Rectal smooth muscle tissue (tissue), 1 donor: ENCODE results near the gene HTN1.
"Not testable (repeated sequence)": the region's sequence is repeated elsewhere in the genome, so short reads cannot be mapped to it uniquely, and the experiment has no call there.

Experiments used
- H3K27ac ChIP-seq: one replicate; pipeline ENCODE4 v1.7.0; 2013; ENCODE audit warnings: low read depth, low read length, inconsistent platforms
- H3K27me3 ChIP-seq: one replicate; pipeline ENCODE4 v1.7.0; 2013; ENCODE audit warnings: low read length; ENCODE audit not compliant: control insufficient read depth, insufficient read depth
- H3K36me3 ChIP-seq: one replicate; pipeline ENCODE4 v1.7.0; 2013; ENCODE audit warnings: low read length; ENCODE audit not compliant: control insufficient read depth, insufficient read depth
- H3K4me1 ChIP-seq: one replicate; pipeline ENCODE4 v1.7.0; 2013; ENCODE audit warnings: low read length; ENCODE audit not compliant: control insufficient read depth, insufficient read depth
- H3K4me3 ChIP-seq: one replicate; pipeline ENCODE4 v1.7.0; 2013; ENCODE audit warnings: low read length
- H3K9ac ChIP-seq: one replicate; pipeline ENCODE4 v1.7.0; 2013; ENCODE audit warnings: low read length

The HTN1 gene

DNA sequence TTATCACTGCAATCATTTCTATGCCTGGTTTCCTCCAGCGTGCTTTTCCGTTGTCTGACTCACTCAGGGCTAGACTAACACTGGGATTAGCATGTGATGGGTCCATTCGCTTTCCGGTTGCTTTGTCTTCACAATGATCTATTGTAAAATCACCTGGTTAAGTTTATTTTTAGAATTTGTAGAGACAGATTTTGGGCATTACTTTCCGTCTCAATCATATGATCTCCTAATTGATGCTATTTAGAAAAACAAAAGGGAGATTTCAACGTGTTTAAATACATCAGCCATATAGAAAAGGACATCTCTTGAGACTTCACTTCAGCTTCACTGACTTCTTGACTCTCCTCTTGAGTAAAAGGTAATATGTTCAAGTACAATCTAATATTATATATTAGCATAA lies at the start of gene HTN1:
Gene HTN1 (plus strand): TSS at position 301 of the 400 bp plus-strand sequence. CDS start 2,639 bp downstream, outside the sequence.
- H3K27ac ChIP-seq, H3K4me1 ChIP-seq, H3K36me3 ChIP-seq, H3K4me3 ChIP-seq, H3K27me3 ChIP-seq, H3K9ac ChIP-seq: not testable (repeated sequence)

DNA sequence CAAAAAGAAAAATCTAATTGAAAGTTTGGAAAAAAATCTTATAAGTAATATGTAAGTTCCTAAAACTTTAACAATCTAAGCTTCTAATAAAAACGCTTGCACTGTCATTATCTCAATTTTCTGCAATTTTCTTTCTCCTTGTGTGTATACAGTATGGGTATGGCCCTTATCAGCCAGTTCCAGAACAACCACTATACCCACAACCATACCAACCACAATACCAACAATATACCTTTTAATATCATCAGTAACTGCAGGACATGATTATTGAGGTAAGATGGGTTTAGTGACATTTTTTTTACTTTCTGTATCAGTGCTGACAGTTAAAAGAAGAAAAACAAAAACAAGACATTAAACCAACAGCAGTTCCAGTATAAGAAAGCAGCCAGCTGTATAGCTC lies 49.5 kb upstream of the HTN1 start:
- no peaks in the 10 kb centered on the region for H3K27me3 ChIP-seq

DNA sequence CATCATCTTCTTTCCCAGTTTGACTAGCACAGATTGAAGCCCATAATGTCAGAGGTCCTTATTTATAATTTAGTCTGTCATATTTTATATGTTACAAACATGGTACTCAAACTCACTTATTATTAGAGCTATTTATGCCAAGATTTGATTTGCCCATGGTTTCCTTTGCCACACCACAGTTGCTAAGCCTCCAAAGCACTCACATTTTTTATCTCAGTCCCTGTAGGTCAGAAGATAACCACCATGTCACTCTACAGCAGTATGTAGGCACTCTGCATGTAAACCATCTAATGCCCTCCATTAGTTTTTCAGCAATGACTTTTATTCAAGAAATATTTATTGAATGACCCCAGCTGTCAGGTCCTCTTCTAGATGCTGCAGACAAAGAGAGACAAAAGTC lies 47.7 kb upstream of the HTN1 start:
- Histone ChIP-seq H3K4me3 (no peak overlapping the region), H3K36me3 (no peaks in the 10 kb centered on the region), H3K4me1 (no peaks in the 10 kb centered on the region), H3K9ac (no peak overlapping the region), H3K27me3 (no peaks in the 10 kb centered on the region), H3K27ac (no peak overlapping the region)

More for the DNA sequence above, 49.5 kb upstream of the HTN1 start:
- no peak overlapping the region for H3K4me3 ChIP-seq
- H3K27ac ChIP-seq, result no peak overlapping the region
- H3K9ac ChIP-seq, result no peak overlapping the region
- no peaks in the 10 kb centered on the region for H3K36me3 ChIP-seq
- H3K4me1 ChIP-seq, result no peaks in the 10 kb centered on the region

DNA sequence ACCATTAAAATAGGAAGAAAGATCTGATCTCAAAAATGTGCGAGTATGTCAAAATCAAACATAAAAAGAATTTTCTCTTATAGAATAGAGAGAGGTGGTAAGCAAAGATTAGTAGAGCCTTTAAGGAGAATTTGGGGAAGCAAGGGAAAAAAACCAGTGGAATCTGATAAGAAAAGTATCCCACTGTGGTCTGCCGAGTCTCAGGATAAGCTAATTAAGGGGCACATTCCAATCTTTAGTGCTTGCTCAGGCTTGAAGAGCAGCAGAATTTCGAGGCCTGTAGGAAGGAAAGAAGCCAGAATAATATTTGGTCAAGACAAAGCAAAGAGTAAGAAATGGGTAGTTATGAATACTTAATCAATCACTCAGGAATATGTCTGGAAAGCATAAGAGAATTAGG lies 41.5 kb upstream of the HTN1 start:
- Histone ChIP-seq H3K4me3 (no peak overlapping the region), H3K9ac (no peak overlapping the region), H3K36me3 (no peaks in the 10 kb centered on the region), H3K27me3 (no peaks in the 10 kb centered on the region), H3K4me1 (no peaks in the 10 kb centered on the region), H3K27ac (no peak overlapping the region)

DNA sequence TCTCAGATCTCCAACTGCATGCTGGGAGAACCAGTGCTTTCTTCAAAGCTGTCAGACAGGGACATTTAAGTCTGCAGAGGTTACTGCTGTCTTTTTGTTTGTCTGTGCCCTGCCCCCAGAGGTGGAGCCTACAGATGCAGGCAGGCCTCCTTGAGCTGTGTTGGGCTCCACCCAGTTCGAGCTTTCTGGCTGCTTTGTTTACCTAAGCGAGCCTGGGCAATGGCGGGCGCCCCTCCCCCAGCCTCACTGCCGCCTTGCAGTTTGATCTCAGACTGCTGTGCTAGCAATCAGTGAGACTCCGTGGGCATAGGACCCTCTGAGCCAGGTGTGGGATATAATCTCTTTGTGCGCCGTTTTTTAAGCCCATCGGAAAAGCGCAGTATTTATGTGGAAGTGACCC lies 31.2 kb upstream of the HTN1 start:
- not testable (repeated sequence) for H3K27me3 ChIP-seq, H3K36me3 ChIP-seq, H3K4me1 ChIP-seq, H3K9ac ChIP-seq, H3K4me3 ChIP-seq, H3K27ac ChIP-seq

DNA sequence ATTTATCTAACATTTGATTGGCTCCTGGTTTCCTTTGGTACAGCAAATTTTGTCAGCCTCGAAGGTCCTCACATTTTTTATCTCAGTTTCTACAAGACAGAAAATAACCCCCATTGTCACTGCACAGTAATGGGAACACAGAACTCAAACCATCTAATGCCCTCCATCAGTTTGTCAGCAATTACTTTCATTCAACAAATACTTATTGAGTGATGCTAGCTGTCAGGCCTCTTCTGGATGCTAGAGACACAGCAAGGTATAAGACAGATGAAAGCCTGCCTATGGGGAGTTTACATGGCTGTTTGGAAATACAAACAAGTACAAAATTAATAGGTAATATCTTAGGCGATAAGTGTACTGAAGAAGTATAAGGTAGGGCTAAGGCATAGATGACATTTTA lies 27.0 kb upstream of the HTN1 start:
- Histone ChIP-seq H3K27ac (no peak overlapping the region), H3K36me3 (no peaks in the 10 kb centered on the region), H3K4me3 (no peak overlapping the region), H3K4me1 (no peaks in the 10 kb centered on the region), H3K27me3 (no peaks in the 10 kb centered on the region), H3K9ac (no peak overlapping the region)

DNA sequence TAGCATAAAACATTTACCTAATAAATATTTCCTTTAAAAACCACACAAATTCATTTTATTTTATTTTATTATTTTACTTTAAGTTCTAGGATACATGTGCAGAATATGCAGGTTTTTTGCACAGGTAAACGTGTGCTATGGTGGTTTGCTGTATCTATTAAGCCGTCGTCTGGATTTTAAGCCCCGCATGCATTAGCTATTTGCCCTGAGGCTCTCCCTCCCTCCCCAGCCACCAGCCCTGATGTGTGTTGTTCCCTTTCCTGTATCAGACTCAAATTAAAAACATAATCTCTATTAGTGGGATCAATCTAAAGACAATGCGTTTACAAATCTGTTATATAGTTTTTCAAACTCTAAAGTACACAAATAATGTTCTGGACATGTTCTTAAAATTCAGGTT lies 23.2 kb upstream of the HTN1 start:
- Histone ChIP-seq H3K9ac (no peak overlapping the region), H3K4me1 (no peaks in the 10 kb centered on the region), H3K27ac (no peak overlapping the region), H3K36me3 (no peaks in the 10 kb centered on the region), H3K4me3 (no peak overlapping the region), H3K27me3 (no peaks in the 10 kb centered on the region)

DNA sequence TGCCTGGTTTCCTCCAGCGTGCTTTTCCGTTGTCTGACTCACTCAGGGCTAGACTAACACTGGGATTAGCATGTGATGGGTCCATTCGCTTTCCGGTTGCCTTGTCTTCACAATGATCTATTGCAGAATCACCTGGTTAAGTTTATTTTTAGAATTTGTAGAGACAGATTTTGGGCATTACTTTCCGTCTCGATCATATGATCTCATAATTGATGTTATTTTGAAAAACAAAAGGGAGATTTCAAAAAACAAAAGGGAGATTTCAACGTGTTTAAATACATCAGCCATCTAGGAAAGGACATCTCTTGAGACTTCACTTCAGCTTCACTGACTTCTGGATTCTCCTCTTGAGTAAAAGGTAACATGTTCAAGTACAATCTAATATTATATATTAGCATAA lies 22.1 kb upstream of the HTN1 start, which contains the start of gene HTN3:
Gene HTN3 (plus strand): TSS at position 301 of the 400 bp plus-strand sequence. CDS start 2,282 bp downstream, outside the sequence.
- H3K9ac ChIP-seq, H3K4me1 ChIP-seq, H3K27ac ChIP-seq, H3K36me3 ChIP-seq, H3K27me3 ChIP-seq, H3K4me3 ChIP-seq: not testable (repeated sequence)

DNA sequence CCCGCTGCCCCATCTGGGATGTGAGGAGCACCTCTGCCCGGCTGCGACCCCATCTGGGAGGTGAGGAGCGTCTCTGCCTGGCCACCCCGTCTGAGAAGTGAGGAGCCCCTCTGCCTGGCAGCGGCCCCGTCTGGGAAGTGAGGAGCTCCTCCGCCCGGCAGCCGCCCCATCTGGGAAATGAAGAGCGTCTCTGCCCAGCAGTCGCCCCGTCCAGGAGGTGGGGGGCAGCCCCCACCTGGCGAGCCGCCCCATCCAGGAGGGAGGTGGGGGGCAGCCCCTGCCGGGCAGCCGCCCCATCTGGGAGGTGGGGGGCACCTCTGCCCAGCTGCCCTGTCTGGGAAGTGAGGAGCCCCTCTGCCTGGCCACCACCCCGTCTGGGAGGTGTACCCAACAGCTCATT lies 12.7 kb upstream of the HTN1 start:
- not testable (repeated sequence) for H3K9ac ChIP-seq, H3K4me3 ChIP-seq, H3K36me3 ChIP-seq, H3K4me1 ChIP-seq, H3K27ac ChIP-seq, H3K27me3 ChIP-seq

DNA sequence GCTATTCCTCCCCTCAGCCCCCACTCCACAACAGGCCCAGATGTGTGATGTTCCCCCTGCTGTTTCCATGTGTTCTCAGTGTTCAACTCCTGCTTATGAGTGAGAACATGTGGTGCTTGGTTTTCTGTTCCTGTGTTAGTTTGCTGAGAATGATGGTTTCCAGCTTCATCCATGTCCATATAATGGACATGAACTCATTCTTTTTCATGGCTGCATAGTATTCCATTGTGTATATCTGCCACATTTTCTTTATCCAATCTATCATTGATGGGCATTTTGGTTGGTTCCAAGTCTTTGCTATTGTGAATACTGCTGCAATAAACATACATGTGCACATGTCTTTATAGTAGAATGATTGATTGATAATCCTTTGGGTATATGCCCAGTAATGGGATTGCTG lies 10.3 kb upstream of the HTN1 start:
- not testable (repeated sequence) for H3K9ac ChIP-seq, H3K4me1 ChIP-seq, H3K36me3 ChIP-seq, H3K27ac ChIP-seq, H3K27me3 ChIP-seq, H3K4me3 ChIP-seq

DNA sequence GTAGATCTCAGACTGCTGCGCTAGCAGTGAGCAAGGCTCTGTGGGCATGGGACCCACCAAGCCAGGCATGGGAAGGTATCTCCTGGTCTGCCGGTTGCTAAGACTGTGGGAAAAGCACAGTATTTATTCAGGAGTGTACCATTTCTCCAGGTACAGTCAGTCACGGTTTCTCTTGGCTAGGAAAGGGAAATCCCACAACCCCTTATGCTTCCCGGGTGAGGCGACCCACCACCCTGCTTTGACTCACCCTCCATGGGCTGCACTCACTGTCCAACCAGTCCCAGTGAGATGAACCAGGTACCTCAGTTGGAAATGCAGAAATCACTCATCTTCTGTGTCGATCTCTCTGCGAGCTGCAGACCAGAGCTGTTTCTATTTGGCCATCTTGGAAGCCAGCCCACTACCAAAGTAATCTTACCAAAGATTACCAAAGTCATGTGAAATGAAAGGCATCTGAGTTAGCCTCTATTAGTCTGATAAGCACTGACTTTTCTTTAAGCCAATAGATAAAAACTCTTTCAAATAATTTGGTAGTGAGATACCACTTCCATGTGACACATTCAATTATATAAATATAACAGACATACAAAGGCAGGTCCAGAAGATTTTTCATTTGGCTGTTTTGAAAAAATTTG lies 8.5 kb upstream of the HTN1 start:
- no peak overlapping the region for H3K4me3 ChIP-seq
- no peaks in the 10 kb centered on the region for H3K4me1 ChIP-seq
- H3K27ac ChIP-seq, result no peak overlapping the region
- no peak overlapping the region for H3K9ac ChIP-seq
- no peaks in the 10 kb centered on the region for H3K27me3 ChIP-seq
- no peaks in the 10 kb centered on the region for H3K36me3 ChIP-seq

DNA sequence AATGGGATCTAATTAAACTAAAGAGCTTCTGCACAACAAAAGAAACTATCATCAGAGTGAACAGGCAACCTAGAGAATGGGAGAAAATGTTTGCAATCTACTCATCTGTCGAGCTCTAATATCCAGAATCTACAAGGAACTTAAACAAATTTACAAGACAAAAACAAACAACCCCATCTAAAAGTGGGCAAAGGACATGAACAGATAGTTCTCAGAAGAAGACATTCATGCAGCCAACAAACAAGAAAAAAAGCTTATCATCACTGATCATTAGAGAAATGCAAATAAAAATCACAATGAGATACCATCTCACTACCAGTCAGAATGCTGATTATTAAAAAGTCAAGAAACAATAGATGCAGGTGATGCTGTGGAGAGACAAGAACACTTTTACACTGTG lies 6.3 kb downstream of the HTN1 start:
- not testable (repeated sequence) for H3K4me3 ChIP-seq, H3K9ac ChIP-seq, H3K27me3 ChIP-seq, H3K27ac ChIP-seq, H3K36me3 ChIP-seq, H3K4me1 ChIP-seq

DNA sequence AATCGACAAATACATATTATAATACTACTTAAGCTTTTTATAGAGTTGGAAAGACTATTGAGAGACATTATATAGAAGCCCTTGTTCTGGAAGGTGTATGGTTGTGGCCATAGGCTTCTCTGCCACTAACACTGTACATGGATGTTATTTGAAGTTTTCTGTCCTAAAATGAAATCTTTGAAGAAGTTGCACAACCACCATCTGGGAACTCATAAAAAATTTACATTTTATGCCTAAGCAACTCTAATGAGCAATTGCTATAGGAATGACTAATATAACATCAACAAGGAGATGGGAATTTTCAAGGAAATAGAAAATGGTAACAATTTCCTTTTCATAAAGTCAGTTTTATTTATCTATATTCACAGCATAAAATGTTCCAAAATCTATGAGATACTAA lies 7.4 kb downstream of the HTN1 start:
- H3K4me1 ChIP-seq, result no peaks in the 10 kb centered on the region
- H3K27ac ChIP-seq, result no peak overlapping the region
- no peak overlapping the region for H3K4me3 ChIP-seq
- no peaks in the 10 kb centered on the region for H3K36me3 ChIP-seq
- H3K27me3 ChIP-seq, result no peaks in the 10 kb centered on the region
- H3K9ac ChIP-seq, result no peak overlapping the region
